AG04449 (cell line): ENCODE data around the gene FAM83C.

ENCODE experiments used
- CTCF ChIA-PET: fragments of 350-600 bp; formaldehyde crosslinking; extraction: SDS; loops from one replicate; lab custom pipeline; 2021; ENCODE audit warnings: antibody characterized with exemption; lab: Yijun Ruan, JAX
- POLR2A ChIA-PET: fragments of 400-600, 350-600 bp; formaldehyde crosslinking; extraction: SDS; loops from one replicate; lab custom pipeline; 2020; ENCODE audit warnings: antibody characterized with exemption, inconsistent platforms; lab: Yijun Ruan, JAX
- DNase-seq: peaks from one replicate; pipeline ENCODE4 v3.0.0-alpha.2; 2010; ENCODE audit warnings: low read depth, low spot score
- H3K4me3 ChIP-seq: 2 replicates; pipeline ENCODE4 v1.5.1; 2011; ENCODE audit warnings: low read depth, mild to moderate bottlenecking, control low read depth, low read length
- TF ChIP-seq, protein P1 (sequence below): IDR thresholded peaks from one replicate; pipeline ENCODE4 v1.5.1; 2011; ENCODE audit warnings: mild to moderate bottlenecking, moderate library complexity, low read length, control low read depth, inconsistent platforms; ENCODE audit not compliant: insufficient read depth; ENCODE audit errors: missing control alignments

FAM83C gene

GRCh38 chr20:35237486-35237885 is 54.7 kb downstream of the FAM83C start:
- POLR2A ChIA-PET: no interaction called here

GRCh38 chr20:35235881-35236280 is 56.3 kb downstream of the FAM83C start:
- H3K4me3 ChIP-seq: no peak overlapping the region
- ChIA-PET POLR2A (no interaction called here), CTCF (no interaction called here)
- TF ChIP-seq, protein P1, sequence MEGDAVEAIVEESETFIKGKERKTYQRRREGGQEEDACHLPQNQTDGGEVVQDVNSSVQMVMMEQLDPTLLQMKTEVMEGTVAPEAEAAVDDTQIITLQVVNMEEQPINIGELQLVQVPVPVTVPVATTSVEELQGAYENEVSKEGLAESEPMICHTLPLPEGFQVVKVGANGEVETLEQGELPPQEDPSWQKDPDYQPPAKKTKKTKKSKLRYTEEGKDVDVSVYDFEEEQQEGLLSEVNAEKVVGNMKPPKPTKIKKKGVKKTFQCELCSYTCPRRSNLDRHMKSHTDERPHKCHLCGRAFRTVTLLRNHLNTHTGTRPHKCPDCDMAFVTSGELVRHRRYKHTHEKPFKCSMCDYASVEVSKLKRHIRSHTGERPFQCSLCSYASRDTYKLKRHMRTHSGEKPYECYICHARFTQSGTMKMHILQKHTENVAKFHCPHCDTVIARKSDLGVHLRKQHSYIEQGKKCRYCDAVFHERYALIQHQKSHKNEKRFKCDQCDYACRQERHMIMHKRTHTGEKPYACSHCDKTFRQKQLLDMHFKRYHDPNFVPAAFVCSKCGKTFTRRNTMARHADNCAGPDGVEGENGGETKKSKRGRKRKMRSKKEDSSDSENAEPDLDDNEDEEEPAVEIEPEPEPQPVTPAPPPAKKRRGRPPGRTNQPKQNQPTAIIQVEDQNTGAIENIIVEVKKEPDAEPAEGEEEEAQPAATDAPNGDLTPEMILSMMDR: no peak
- DNase-seq: no peak

More at GRCh38 chr20:35237486-35237885, 54.7 kb downstream of the FAM83C start:
- no peak for DNase-seq
- no peak overlapping the region for H3K4me3 ChIP-seq
- CTCF ChIA-PET: no interaction called here
- TF ChIP-seq, protein P1: no peak
